Measurements from ENCODE around the gene MED26.

Gene MED26

DNA sequence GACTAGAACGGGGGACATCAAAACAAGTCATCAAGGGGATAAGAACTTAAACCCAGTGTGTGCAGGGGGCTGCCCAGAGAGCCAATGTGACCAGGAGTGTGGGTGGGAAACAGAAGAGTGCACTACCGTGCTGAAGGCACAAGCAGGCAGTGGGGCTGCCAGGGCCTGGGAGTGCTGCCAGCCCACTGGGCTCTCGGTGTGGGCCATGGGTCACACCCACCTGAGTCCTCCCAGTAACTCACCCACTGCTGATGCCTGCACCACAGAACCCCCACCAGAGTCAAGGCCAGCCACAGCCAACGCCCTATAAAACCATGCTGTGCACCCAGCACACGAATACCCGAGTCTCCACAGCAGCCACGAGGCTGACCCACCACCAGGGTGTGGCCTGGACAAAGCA, 8.5 kb downstream of the MED26 start:
- no peaks in the 10 kb centered on the region for H3K9me3 ChIP-seq (ENCODE audit: control insufficient read depth, insufficient read depth, low read depth, low read length)
- ChIA-PET POLR2A (interaction anchor here (2.3 kb wide), 1 partner anchor 8 kb away, joined by 7 read pairs; the partner anchor contains the start of gene MED26), CTCF (no interaction called here)
- H3K4me3 ChIP-seq (ENCODE audit: low read depth, low read length), result no peak overlapping the region
- H3K4me1 ChIP-seq (ENCODE audit: control insufficient read depth, insufficient read depth, low read length), result no peaks in the 10 kb centered on the region
- no peak overlapping the region for H3K27ac ChIP-seq (ENCODE audit: extremely low read depth, low read depth, low read length)
- H3K36me3 ChIP-seq (ENCODE audit: control insufficient read depth in 2 of 2, insufficient read depth in 1 of 2, low read length in 2 of 2), result peaks cover 0 to 11% of the 10 kb centered on the region in 2 experiments; a peak in 1 of 3 replicates
- TF ChIP-seq WT1 (tag by site-specific recombination; IDR thresholded peaks at IDR 0.05), result no peak
- no peak for TF ChIP-seq ZNF140 (tag by site-specific recombination; IDR thresholded peaks at IDR 0.05)
- TF ChIP-seq SALL2 (tag by site-specific recombination; IDR thresholded peaks at IDR 0.05; ENCODE audit: borderline replicate concordance), result no peak
- peak; percentile 52 for TF ChIP-seq ZIC2 (tag by site-specific recombination; IDR thresholded peaks at IDR 0.05)
- peak; percentile 84 for TF ChIP-seq ZFHX2 (tag by site-specific recombination; conservative IDR thresholded peaks at IDR 0.05)
- TF ChIP-seq ZNF114 (tag by site-specific recombination; IDR thresholded peaks at IDR 0.05), result no peak
- peak; percentile 42 for TF ChIP-seq KLF1 (tag by site-specific recombination; IDR thresholded peaks at IDR 0.05)
- TF ChIP-seq BCL11A (tag by site-specific recombination; IDR thresholded peaks at IDR 0.05; ENCODE audit: low read depth), result no peak
- TF ChIP-seq ZNF292 (tag by site-specific recombination; IDR thresholded peaks at IDR 0.05; ENCODE audit: borderline replicate concordance, low read depth), result no peak
- no peak for TF ChIP-seq ZNF544 (tag by site-specific recombination; IDR thresholded peaks at IDR 0.05)
- TF ChIP-seq ZNF335 (tag by site-specific recombination; conservative IDR thresholded peaks at IDR 0.05), result no peak
- no peak for TF ChIP-seq ZNF561 (tag by site-specific recombination; IDR thresholded peaks at IDR 0.05; ENCODE audit: borderline replicate concordance)
- TF ChIP-seq ZBTB20 (tag by site-specific recombination; IDR thresholded peaks at IDR 0.05), result no peak
- TF ChIP-seq ZNF555 (tag by site-specific recombination; conservative IDR thresholded peaks at IDR 0.05), result no peak
- no peak for TF ChIP-seq ZNF121 (tag by site-specific recombination; IDR thresholded peaks at IDR 0.05)
- TF ChIP-seq ZNF302 (tag by site-specific recombination; IDR thresholded peaks at IDR 0.05; ENCODE audit: low read depth), result no peak
- TF ChIP-seq, protein P1, sequence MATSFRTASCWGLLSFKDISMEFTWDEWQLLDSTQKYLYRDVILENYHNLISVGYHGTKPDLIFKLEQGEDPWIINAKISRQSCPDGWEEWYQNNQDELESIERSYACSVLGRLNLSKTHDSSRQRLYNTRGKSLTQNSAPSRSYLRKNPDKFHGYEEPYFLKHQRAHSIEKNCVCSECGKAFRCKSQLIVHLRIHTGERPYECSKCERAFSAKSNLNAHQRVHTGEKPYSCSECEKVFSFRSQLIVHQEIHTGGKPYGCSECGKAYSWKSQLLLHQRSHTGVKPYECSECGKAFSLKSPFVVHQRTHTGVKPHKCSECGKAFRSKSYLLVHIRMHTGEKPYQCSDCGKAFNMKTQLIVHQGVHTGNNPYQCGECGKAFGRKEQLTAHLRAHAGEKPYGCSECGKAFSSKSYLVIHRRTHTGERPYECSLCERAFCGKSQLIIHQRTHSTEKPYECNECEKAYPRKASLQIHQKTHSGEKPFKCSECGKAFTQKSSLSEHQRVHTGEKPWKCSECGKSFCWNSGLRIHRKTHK (tag by site-specific recombination; IDR thresholded peaks at IDR 0.05), result no peak
- peak; percentile 77 for TF ChIP-seq EGR2 (tag by site-specific recombination; IDR thresholded peaks at IDR 0.05; ENCODE audit: low read depth)
- TF ChIP-seq, protein P2, sequence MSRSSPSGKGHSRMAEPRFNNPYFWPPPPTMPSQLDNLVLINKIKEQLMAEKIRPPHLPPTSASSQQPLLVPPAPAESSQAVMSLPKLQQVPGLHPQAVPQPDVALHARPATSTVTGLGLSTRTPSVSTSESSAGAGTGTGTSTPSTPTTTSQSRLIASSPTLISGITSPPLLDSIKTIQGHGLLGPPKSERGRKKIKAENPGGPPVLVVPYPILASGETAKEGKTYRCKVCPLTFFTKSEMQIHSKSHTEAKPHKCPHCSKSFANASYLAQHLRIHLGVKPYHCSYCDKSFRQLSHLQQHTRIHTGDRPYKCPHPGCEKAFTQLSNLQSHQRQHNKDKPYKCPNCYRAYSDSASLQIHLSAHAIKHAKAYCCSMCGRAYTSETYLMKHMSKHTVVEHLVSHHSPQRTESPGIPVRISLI (tag by site-specific recombination; IDR thresholded peaks at IDR 0.05), result no peak
- TF ChIP-seq ZSCAN30 (tag by site-specific recombination; IDR thresholded peaks at IDR 0.05), result no peak
- TF ChIP-seq, protein P3, sequence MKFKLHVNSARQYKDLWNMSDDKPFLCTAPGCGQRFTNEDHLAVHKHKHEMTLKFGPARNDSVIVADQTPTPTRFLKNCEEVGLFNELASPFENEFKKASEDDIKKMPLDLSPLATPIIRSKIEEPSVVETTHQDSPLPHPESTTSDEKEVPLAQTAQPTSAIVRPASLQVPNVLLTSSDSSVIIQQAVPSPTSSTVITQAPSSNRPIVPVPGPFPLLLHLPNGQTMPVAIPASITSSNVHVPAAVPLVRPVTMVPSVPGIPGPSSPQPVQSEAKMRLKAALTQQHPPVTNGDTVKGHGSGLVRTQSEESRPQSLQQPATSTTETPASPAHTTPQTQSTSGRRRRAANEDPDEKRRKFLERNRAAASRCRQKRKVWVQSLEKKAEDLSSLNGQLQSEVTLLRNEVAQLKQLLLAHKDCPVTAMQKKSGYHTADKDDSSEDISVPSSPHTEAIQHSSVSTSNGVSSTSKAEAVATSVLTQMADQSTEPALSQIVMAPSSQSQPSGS (tag by site-specific recombination; IDR thresholded peaks at IDR 0.05; ENCODE audit: low read depth), result no peak
- no peak for TF ChIP-seq MZF1 (tag by site-specific recombination; IDR thresholded peaks at IDR 0.05; ENCODE audit: borderline replicate concordance)
- TF ChIP-seq ZNF785 (tag by site-specific recombination; IDR thresholded peaks at IDR 0.05), result no peak
- no peak for TF ChIP-seq ZNF274 (IDR thresholded peaks at IDR 0.05; ENCODE audit: low read length)
- TF ChIP-seq ZNF274 (tag by site-specific recombination; IDR thresholded peaks at IDR 0.05; ENCODE audit: borderline replicate concordance), result no peak
- no peak for TF ChIP-seq ZXDB (tag by site-specific recombination; IDR thresholded peaks at IDR 0.05)
- TF ChIP-seq, protein P4, sequence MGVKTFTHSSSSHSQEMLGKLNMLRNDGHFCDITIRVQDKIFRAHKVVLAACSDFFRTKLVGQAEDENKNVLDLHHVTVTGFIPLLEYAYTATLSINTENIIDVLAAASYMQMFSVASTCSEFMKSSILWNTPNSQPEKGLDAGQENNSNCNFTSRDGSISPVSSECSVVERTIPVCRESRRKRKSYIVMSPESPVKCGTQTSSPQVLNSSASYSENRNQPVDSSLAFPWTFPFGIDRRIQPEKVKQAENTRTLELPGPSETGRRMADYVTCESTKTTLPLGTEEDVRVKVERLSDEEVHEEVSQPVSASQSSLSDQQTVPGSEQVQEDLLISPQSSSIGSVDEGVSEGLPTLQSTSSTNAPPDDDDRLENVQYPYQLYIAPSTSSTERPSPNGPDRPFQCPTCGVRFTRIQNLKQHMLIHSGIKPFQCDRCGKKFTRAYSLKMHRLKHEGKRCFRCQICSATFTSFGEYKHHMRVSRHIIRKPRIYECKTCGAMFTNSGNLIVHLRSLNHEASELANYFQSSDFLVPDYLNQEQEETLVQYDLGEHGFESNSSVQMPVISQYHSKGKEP (tag by site-specific recombination; IDR thresholded peaks at IDR 0.05), result no peak
- TF ChIP-seq, protein P5, sequence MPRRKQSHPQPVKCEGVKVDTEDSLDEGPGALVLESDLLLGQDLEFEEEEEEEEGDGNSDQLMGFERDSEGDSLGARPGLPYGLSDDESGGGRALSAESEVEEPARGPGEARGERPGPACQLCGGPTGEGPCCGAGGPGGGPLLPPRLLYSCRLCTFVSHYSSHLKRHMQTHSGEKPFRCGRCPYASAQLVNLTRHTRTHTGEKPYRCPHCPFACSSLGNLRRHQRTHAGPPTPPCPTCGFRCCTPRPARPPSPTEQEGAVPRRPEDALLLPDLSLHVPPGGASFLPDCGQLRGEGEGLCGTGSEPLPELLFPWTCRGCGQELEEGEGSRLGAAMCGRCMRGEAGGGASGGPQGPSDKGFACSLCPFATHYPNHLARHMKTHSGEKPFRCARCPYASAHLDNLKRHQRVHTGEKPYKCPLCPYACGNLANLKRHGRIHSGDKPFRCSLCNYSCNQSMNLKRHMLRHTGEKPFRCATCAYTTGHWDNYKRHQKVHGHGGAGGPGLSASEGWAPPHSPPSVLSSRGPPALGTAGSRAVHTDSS (tag by site-specific recombination; IDR thresholded peaks at IDR 0.05), result no peak
- no peak for TF ChIP-seq ZNF239 (tag by site-specific recombination; IDR thresholded peaks at IDR 0.05)
- no peak for TF ChIP-seq MEIS1 (CRISPR knock-in tag; IDR thresholded peaks at IDR 0.05; ENCODE audit: borderline replicate concordance)
- no peak for TF ChIP-seq SETDB1 (IDR thresholded peaks at IDR 0.05; ENCODE audit: insufficient read length, low read length)
- TF ChIP-seq, protein P6, sequence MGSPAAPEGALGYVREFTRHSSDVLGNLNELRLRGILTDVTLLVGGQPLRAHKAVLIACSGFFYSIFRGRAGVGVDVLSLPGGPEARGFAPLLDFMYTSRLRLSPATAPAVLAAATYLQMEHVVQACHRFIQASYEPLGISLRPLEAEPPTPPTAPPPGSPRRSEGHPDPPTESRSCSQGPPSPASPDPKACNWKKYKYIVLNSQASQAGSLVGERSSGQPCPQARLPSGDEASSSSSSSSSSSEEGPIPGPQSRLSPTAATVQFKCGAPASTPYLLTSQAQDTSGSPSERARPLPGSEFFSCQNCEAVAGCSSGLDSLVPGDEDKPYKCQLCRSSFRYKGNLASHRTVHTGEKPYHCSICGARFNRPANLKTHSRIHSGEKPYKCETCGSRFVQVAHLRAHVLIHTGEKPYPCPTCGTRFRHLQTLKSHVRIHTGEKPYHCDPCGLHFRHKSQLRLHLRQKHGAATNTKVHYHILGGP (tag by site-specific recombination; IDR thresholded peaks at IDR 0.05), result no peak
- TF ChIP-seq GLIS2 (tag by site-specific recombination; IDR thresholded peaks at IDR 0.05), result no peak

Data from HEK293 (cell line).